Ovary (tissue), 3 donors: Measurements from ENCODE around the gene HDAC10.

Experiments
- CTCF ChIP-seq, 3 donors: fragments of 450-650 bp in 2 of 3; fragments of 200-600 bp in 1 of 3; IDR thresholded peaks; one replicate each; pipeline versions ENCODE4 v1.5.1 to v1.8.0; 2016 to 2022; ENCODE audit warnings: antibody characterized with exemption in 3 of 3, mild to moderate bottlenecking in 1 of 3
- EP300 ChIP-seq: sonication (generic); formaldehyde crosslinking; IDR thresholded peaks from one replicate; pipeline ENCODE4 v1.6.1; 2017; ENCODE audit warnings: antibody characterized with exemption
- POLR2A ChIP-seq: fragments of 450-650 bp; IDR thresholded peaks from one replicate; pipeline ENCODE4 v1.6.1; 2017; ENCODE audit warnings: antibody characterized with exemption, mild to moderate bottlenecking, moderate library complexity
- donor health status: DM: no; HTN: no; CAD: no.

DNA sequence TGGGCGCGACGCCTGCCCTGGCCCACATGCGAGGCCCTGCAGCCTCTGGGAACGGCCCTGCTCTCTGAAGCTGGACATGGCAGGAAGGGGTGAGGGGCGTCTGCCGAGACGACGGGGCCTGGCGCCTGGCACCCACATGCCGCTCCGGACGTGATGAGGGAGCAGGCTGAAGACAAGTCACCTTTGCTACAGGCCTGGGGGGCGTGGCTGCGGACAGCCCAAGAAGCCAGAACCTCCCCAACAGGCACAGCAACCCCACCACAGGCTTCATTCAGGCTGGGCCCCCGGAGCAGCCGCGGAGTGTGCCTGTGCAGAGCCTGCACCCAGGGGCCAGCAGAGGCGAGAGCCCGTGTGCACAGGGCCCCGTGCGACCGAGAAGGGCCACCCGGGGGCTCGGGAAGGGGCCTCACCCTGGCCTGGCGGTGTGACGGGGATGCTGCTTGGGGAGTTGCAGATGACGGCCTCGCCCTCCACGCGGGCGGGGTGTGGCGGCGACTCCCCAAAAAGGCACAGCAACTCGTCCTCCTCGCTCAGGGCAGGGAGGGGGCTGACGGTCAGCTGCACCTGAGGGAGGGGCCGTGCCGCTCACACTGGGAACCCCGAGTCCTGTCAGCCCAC lies 35.7 kb upstream of the HDAC10 start:
- no peak for TF ChIP-seq CTCF (IDR thresholded peaks at IDR 0.05)
- TF ChIP-seq POLR2A, result no peak
- no peak for TF ChIP-seq EP300
